Hematopoietic multipotent progenitor cell treated with erythropoietin and hydrocortisone succinate and interleukin-3 and kit ligand, for 6 days (in vitro differentiated cells): ENCODE results near the gene SMAD7.
"Not testable (repeated sequence)": the region's sequence is repeated elsewhere in the genome, so short reads cannot be mapped to it uniquely, and the experiment has no call there.

Experiments used
- DNase-seq: peaks from one replicate; pipeline ENCODE4 v3.0.0-alpha.2; 2015

SMAD7 gene

GRCh38 chr18:48875314-48875941 lies 75.3 kb downstream of the SMAD7 start:
- no peak for DNase-seq

GRCh38 chr18:48874701-48875162 lies 76.0 kb downstream of the SMAD7 start:
- no peak for DNase-seq

- DNase-seq = no peak
Measured at GRCh38 chr18:48874233-48874632, 76.5 kb downstream of the SMAD7 start.

- DNase-seq = no peak
Measured at GRCh38 chr18:48872234-48873145, 78.3 kb downstream of the SMAD7 start.

- DNase-seq = no peak
Measured at GRCh38 chr18:48871391-48872166, 79.2 kb downstream of the SMAD7 start.

GRCh38 chr18:48870926-48871325 lies 79.8 kb downstream of the SMAD7 start:
- not testable (repeated sequence) for DNase-seq
